Measurements from ENCODE around the gene LUZP1.

LUZP1 gene

GRCh38 chr1:23150742-23151141 lies 17.9 kb downstream of the LUZP1 start:
- no peak for DNase-seq

GRCh38 chr1:23150125-23150524 lies 18.5 kb downstream of the LUZP1 start:
- no peak for DNase-seq

- DNase-seq = no peak
Measured at GRCh38 chr1:23149114-23149513, 19.5 kb downstream of the LUZP1 start.

GRCh38 chr1:23148084-23148483 lies 20.6 kb downstream of the LUZP1 start:
- no peak for DNase-seq

- DNase-seq = no peak
Measured at GRCh38 chr1:23140940-23141596, 27.6 kb downstream of the LUZP1 start.

- DNase-seq = no peak
Measured at GRCh38 chr1:23135268-23135667, 33.4 kb downstream of the LUZP1 start.

GRCh38 chr1:23134055-23134454 lies 34.6 kb downstream of the LUZP1 start:
- DNase-seq = no peak

GRCh38 chr1:23133587-23133986 lies 35.1 kb downstream of the LUZP1 start:
- no peak for DNase-seq

GRCh38 chr1:23132033-23132432 lies 36.6 kb downstream of the LUZP1 start:
- DNase-seq = no peak

GRCh38 chr1:23129846-23130245 lies 38.8 kb downstream of the LUZP1 start:
- no peak for DNase-seq

GRCh38 chr1:23126801-23127200 lies 41.9 kb downstream of the LUZP1 start:
- DNase-seq = no peak

GRCh38 chr1:23126200-23126599 lies 42.5 kb downstream of the LUZP1 start:
- no peak for DNase-seq

GRCh38 chr1:23125489-23125888 lies 43.2 kb downstream of the LUZP1 start:
- DNase-seq = no peak

GRCh38 chr1:23124259-23125026 lies 44.2 kb downstream of the LUZP1 start:
- no peak for DNase-seq

- DNase-seq = no peak
Measured at GRCh38 chr1:23123528-23123927, 45.1 kb downstream of the LUZP1 start.

GRCh38 chr1:23122796-23123195 lies 45.9 kb downstream of the LUZP1 start:
- no peak for DNase-seq

- DNase-seq = peak; percentile 18 to 26
Measured at GRCh38 chr1:23122023-23122748, 46.5 kb downstream of the LUZP1 start.

- DNase-seq = no peak
Measured at GRCh38 chr1:23120383-23120782, 48.3 kb downstream of the LUZP1 start.

GRCh38 chr1:23118957-23119792 lies 49.5 kb downstream of the LUZP1 start:
- DNase-seq = no peak

- no peak for DNase-seq
Measured at GRCh38 chr1:23118407-23118806, 50.2 kb downstream of the LUZP1 start.

GRCh38 chr1:23116921-23117699 lies 51.5 kb downstream of the LUZP1 start:
- DNase-seq = peak in 1 of 2 donors; percentile 19
